ENCODE data around the gene PTPRM.

PTPRM gene

DNA sequence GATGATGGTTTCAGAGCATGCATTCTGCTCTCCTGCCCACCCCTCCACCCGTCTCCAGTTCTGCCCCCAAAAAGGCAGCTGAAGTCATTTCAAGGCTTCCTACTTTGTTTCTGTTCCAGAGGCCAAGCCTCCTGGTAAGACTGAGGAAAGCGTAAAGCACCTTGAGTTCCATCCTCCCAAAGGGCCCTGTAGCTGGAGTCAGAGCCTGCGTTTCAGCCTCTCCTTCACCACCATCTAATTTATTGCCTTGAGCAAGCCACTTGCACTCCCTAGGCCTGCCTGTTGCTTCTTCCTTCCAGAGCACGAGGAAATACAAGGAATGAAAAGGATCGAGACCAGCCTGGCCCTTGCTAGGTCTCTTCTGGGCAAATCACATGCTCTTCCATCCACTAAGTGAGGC lies 797.9 kb downstream of the PTPRM start:
- DNase-seq (ENCODE audit: low read depth), result no peak

DNA sequence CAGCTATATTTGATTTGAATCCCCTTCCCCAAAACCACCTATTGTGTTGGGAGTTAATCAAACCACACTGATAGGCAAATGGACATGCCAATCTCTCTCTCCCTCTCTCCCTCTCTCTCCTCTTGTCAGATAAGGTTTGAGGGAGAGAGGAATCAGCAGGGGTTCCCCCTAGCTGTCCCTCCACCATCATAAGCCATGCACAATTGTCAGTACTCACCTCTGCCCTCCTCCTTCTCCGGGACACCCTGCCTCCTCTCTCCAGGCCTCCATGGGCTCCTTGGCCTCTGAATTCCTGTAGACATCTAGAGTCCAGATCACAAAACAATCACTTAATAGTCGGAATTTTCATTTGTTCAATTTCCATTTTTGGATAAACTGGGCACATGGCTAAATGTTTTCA lies 798.4 kb downstream of the PTPRM start:
- no peak for DNase-seq (ENCODE audit: low read depth)

DNA sequence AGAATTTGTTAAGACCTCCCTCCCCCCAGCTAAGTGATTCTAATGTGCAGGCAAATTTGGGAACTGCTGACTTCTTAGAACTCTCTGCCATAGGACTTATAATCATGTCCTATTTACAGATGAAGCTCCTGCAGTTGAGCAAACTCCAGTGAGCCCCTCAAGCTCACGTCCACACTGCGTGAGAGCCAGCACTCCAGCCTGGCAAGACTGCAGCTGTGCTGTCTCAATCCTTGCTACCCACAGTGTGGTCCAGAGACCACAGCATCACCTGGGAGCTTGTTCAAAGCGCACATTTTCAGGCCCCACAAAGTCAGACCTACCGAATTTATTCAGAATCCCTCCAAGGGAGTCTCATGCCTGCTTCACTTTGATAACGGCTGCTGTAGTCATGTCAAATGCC lies 799.0 kb downstream of the PTPRM start:
- DNase-seq (ENCODE audit: low read depth), result no peak

DNA sequence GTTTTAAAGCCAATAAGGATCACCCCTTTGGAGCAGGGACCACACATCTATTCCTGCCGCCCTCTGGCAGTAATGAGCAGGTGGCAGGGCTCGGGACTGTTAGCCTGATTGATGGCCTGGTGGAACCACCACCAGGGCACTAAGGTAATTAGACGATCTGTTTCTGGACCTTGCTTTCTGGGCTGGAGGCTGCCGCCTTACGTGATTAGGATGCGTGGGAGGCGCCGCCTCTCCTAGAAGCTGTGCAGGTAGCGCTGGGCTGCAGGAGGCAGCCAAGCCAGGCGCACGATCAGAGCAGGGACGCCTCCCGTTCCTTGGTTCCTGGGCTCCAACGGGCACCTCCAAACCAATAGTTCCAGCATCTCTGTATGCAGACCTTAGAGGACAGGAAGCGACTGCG lies 799.5 kb downstream of the PTPRM start:
- no peak for DNase-seq (ENCODE audit: low read depth)

DNA sequence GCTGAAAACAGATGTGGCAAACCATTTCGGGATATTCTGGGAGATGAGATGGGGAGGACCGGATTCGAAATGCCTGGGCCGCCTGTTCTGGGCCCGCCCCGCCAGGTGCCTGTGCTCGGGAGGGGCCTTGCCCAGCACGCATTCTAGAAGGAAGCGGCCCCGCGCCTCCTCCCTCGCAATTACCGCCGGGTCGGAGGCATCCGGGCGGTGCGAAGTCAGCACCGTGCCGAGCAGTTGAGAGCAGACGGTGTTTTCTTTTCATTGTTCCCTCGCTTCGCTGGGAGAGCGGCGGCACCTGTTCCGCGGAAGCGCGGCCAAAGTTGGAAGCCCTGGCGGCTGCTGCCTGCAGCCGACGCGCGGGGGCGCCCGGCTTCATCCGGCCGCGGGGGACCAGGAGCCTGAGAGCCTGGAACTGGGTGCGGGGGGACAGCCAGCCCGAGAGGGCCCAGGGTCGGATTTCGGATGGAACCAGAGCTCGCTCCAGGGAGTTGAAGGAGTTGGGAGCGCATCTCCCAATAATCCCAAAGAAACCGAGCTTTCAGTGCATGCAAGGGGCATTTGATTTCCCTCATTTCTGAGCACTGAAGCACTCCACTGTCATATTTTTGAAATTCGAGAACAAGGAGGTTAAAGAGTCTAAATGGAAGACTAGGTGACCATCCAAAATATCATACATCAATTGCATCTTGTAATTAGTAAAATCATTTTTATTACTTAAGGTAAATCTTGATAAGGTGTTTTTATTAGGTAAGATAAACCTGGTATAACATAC lies 800.3 kb downstream of the PTPRM start:
- DNase-seq (ENCODE audit: low read depth), result no peak

DNA sequence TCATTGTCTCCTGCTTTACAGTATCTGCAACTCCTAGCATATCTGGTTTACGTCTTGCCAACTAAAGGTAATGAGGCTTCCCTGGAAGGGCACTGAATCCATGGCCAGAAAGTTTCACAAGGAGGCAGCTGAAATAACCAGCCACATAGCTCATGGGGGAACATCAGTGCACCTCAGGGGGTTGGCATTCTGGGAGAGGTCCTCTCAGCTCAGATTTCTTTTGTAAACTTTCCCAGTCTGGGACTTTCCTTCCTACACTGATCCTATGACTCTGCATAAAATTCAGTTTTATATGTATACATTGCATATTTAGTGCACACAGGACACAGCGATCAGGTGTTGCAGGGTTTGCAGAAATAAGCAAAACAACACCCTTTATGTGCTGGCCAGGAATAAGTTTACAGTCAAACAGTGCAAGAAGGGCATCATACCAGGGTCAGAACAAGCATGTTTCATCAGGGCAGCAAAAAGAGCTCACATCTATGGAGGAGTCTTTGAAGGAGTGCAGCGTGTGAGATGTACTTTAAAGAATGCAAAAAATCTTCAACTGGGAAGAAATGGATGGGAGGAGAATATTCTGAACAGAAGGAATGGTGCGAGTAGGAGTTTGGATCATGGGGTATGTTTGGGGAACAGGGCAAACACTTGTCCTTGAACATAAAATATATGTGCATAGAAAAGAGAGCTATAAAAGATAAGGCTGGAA lies 801.5 kb downstream of the PTPRM start:
- no peak for DNase-seq (ENCODE audit: low read depth)

DNA sequence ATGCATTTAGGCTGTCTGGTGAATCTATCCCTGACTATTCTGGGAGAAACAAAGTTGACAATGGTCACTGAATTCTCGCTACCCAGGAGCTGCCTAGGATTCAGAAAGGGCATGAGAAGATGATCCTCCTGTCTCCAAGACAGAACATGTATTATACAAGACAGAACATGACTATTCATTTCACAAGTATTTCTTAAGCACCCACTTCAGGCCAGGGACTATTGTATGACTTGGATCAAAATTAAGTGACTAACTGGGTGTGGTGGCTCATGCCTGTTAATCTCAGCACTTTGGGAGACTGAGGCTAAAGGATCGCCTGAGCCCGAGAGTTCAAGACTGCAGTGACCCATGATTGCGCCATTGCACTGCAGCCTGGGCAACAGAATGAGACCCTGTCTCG lies 806.4 kb downstream of the PTPRM start:
- DNase-seq (ENCODE audit: low read depth), result no peak

DNA sequence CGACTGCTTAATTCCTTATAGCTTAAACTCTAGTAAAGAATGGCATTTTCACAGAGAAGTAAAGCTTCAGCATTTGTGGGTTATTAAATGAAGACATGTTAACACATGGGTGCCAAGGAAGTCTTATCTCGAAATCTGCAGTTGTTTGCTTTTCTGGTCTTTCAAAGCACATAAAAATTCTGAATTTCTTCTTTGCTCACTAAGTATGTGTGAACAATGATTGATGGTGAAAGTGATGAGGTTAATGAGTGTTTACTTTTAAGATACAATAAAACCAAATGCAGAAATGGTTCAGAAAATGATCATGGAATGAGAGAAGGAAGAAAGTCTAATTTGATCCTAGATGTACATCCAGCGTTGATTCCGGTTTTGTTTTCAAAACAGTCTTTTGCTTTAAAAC lies 807.6 kb downstream of the PTPRM start:
- no peak for DNase-seq (ENCODE audit: low read depth)

DNA sequence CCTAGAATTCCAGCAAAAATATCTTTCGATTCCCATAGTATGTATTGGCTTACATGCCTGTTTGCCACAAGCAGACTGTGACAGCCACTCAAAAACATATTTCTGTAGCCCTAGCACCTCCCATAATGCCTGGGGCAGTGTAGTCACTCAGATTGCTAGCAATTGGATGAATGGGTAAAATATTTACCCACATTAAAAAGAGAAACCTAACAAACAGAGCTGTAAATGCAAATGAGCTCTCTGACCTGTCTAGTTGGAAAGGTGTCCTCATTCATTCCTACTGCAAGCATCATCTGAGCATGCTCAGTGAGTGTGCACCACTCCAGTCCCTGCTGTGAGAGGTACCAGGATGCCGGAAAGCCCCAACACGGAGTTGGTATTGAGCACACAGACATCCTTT lies 808.1 kb downstream of the PTPRM start:
- no peak for DNase-seq (ENCODE audit: low read depth)

DNA sequence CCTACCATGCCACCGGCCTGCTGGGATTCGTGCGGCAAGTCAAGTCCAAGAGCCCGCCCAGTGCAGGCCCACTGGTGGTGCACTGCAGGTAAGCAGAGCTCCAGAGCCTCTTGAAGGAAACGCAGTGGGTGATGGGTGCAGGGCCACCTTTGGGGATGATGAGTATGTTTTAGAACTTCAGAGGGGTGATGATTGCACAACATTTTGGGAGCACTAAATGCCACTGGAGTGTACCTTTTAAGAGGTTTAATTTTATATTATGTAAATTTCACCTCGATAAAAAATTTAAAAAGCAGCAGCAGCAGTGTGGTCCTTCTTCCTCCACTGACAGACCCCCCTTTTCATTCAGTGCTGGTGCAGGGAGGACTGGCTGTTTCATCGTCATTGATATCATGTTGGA lies 809.0 kb downstream of the PTPRM start:
- DNase-seq (ENCODE audit: low read depth), result no peak

DNA sequence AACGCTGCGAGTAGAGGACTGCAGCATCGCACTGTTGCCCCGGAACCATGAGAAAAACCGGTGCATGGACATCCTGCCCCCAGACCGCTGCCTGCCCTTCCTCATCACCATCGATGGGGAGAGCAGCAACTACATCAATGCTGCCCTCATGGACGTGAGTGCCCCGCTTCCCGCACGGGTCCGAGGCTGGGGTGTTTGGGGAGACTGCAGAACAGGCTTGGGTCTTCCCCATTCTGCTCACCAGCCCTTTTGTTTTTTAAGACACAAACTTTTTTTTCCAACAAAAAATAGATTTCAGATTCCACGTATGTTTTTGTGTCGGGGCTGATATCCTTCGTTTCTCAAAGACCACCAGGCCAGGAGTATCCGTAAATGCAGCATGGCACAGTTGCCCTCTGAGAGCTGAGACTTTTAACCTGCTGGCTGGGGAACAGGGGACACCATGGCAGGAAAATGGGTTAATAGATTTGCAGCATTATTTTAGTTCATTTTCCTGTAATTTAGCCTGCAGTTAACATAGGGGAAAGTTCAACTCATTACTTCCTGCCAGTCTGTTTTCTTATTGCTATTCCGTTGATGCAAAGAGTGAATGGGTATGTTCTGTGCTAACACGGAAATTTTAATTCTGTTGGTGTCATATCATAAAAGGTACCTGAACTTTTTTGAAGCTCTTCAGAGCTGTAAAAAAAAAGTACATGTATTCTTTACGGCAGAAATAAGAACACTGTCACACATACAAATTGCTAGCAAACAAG lies 812.2 kb downstream of the PTPRM start:
- DNase-seq (ENCODE audit: low read depth), result no peak

DNA sequence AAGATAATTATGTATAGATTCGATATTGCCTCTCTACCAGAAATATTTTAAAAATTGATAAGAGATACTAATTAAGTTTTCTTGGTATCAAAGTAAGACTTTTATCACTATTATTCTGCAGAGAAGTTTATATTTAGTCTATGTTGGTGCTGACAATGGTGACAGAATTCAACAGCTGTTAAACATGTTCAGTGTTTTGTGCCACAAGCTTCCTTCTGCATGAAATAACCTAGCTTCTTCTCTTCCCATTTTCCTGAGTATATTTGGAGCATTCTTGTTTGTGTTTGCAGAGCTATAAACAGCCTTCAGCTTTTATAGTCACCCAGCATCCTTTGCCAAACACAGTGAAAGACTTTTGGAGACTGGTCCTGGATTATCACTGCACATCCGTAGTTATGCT lies 812.9 kb downstream of the PTPRM start:
- no peak for DNase-seq (ENCODE audit: low read depth)

DNA sequence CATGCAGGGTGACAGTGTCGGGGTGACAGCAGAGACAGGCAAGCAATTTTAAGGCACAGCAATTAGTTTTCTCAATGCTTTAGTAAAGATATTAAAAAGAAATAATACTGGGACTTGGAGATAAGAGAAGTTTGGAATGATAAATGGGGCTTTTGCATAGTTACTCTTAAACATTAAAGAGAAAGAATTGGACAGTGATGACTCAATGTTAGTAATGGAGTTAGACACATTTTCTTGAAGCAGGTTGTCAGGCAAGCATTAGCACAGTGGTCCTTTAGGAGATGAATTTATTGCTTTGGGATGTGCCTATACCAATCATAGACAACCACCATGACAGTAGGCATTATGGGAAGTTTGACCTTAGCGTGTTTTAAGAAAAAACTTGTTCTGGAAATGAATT lies 813.8 kb downstream of the PTPRM start:
- DNase-seq (ENCODE audit: low read depth), result no peak

DNA sequence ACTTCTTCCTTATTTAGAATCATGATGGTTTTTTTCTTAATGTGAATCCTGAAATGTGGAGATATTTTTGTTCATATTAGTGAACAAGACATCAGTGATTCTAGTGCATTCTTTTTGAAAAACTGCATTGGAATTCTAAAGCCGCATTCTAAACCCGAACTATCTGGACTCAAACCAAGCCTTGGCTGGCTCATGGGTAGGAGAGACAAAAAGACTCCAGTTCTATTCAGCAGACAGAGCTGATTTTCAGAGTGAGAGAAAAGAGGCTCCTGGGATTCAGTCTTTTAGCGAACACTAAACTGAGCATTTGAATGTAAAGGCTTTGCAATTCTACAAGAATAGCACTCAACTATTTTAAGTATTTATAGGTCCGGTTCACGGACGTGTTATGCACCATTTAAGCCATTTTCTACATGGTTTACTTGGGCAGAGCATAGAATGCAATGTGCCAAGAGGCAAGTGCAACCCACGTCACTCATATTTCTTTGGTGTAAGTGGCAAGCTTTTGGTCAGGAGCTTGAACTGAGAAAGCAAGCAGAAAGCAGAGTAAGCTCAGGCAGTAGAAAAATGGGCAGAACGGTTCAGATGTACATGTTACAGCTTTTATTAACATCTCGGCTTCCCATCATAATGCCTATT lies 814.8 kb downstream of the PTPRM start:
- no peak for DNase-seq (ENCODE audit: low read depth)

DNA sequence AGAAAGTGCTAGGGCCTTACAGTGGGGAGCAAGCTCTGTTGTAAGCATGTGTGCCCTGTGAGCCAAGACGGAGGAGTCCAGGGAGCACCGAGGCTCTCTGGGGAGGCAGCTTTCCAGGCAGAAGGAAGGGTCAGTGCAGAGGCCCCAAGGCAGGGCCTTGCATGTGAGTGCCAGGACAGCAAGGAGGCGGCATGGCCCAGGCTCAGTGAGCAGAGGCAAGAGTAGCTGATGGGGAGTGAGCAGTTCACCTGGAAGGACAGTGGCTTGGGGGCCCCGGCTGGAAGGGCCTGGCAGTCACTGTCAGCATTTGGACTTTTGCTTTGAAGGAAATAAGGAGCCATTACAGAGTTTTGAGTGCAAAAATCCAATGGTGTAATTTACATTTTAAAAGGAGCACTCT lies 818.3 kb downstream of the PTPRM start:
- no peak for DNase-seq (ENCODE audit: low read depth)

DNA sequence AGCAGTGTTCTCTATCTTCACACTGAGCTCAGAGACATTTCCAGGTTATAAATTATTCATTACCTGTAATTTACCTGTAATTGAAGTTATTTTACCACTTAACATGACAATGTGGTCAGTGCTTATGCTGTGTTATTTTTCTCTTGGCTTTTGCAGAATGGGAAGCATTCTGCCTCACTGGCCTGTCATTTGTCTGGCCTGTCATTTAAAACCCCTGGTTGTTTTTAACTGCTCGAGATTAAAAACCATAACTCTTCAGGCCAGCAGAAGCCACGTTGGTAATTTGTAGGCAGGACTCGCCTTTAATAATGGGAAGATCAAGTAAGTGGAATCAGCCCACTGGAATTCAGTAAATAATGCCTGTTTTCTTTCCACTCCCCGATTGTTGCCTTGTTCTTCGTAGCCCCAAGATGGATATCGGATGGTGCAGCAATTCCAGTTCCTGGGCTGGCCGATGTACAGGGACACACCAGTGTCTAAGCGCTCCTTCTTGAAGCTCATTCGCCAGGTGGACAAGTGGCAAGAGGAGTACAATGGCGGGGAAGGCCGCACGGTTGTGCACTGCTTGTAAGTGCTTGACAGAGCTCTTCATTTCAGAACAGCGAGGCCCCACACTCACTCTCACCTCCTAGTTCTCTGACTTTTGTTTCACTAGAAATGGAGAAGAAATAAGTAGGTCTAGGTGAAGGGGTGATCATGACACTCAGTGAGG lies 819.7 kb downstream of the PTPRM start:
- DNase-seq (ENCODE audit: low read depth), result no peak

DNA sequence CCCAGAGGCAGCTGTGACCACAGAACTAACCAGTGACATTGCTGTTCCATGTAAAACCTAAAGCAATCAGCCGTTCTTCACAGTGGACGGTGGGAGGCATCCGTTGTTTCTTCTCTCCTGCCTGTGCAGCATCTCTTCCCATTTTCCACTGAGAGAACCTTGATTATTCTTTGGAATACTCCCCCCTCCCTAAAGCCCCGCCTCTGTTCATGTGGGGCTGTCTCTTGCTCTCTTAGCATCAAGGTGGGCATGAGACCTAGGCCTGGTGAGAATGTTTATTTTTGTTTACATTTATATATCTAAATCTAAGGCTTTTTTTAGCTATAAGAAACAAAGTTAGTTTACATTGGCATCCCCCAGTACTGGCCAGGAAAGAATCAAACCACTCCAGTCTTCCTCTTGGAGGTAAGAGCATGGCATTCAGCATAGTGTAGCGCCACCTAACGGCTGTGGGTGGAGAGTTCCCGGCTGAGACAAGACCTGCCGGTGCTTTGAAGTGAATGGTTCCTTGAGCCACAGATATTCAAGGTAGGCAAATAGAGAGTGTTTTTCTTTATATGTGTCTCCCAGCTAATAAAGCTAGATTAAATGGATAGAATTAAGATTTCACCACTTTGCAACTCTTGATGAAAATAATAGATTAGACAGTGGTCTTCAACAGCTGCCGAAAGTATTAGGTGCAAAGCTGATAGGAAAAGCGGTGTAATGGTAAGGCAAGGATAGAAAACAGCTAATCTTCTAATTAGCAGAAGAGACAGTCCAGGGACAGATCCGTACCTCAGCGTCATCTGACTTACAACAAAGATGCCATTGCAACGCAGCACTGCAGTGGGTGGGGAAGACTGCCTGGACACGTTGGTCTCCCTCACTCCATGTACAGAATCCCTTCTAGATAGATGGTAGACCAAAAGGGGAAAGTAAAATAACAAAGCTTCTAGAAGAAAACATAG lies 822.5 kb downstream of the PTPRM start:
- no peak for DNase-seq (ENCODE audit: low read depth)

DNA sequence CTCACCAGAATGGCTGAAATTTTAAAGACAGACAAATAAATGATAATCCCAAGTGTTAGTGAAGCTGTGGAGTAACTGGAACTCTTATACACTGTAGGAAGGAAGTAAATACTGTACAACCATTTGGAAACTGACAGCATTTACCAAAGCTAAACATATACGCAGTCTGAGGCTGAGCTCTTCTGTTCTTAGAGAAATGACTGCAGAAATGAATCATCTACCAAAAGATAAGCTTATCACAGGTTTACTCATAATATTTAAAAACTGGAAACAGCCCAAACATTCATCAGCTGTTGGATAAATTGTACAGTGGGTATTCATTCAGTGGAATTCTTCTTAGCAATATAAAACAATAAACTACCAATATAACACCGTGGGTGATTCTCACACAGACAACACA lies 824.0 kb downstream of the PTPRM start:
- no peak for DNase-seq (ENCODE audit: low read depth)

DNA sequence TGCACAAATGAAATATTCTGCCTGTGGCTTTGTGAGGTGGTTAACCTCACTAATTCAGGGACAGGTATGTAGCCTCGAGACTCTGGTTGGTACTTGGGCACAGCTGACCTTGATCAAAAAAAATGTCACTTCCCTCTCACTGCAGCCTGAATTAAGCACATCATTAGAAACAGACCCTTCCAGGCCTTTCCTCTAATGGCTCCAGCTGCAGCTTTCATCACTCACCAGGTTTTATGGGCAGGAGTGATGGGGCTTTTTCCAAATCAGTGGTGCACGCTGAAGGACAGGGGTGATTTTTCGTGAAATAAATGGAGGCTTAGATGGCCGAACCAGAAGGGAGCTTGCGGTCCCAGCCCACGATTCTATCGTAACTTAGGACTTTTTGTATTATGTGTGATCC lies 829.1 kb downstream of the PTPRM start:
- no peak for DNase-seq (ENCODE audit: low read depth)

DNA sequence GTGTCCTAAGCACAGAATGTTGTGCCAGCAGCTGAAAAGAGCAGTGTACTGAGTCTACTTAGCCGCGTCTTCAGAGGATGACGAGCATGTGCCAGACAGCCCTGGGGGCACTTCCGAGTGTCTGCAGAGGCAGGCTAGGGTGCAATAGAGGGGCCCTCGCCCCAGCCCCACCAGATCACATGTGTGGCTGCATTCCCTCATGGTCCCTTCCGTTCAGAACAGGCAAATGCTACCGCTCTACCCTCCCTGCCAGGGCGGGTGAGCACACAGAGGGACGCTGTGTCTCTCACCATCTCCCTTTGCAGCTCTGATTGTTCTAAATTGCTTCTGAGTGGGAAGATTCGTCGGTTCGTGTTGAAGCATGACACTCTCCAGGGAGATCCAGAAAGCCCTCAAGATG lies 829.9 kb downstream of the PTPRM start:
- DNase-seq (ENCODE audit: low read depth), result no peak

DNA sequence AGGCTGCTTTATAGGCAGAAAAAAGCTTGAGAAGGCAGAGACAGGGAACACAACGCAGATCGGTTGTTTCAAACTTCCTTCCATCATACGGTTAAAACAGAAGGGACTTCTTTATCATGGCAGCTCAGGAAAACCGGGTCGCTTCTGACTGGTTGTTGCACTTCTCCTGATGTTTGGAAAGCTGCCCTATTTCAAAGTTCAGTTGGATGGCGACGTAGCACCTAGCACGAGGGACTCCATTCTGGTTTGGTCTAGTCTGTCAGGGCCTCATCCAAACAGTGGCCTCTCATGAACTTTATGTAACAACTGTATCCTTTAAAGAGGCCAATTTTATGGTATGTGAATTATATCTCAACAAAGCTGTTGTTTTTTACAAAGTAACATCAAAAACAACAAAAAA lies 832.0 kb downstream of the PTPRM start:
- no peak for DNase-seq (ENCODE audit: low read depth)

Data from stimulated activated CD4-positive, alpha-beta T cell treated with anti-CD3 and anti-CD28 coated beads, Interleukin-2, amount 100 ng/mL, for 4 hours (primary cell).